PFSK-1 (cell line): ENCODE data around the gene SRRD.

Experiments used
- FOXP2 ChIP-seq: optimal IDR thresholded peaks from 2 replicates; pipeline ENCODE3; 2011; ENCODE audit warnings: borderline replicate concordance, control low read depth, inconsistent platforms; ENCODE audit not compliant: insufficient read depth; ENCODE audit errors: extremely low read length, extremely low read depth
- POLR2AphosphoS5 ChIP-seq: IDR thresholded peaks from 2 replicates; pipeline ENCODE4 v1.6.1; 2012; ENCODE audit warnings: low read depth, mild to moderate bottlenecking, control low read depth, low read length, moderate library complexity
- SIN3A ChIP-seq: IDR thresholded peaks from 2 replicates; pipeline ENCODE4 v1.6.1; 2012; ENCODE audit warnings: mild to moderate bottlenecking, low read length, moderate library complexity, borderline replicate concordance; ENCODE audit not compliant: insufficient read depth
- TAF1 ChIP-seq: IDR thresholded peaks from 2 replicates; pipeline ENCODE4 v1.6.1; 2012; ENCODE audit warnings: low read length, control low read depth, borderline replicate concordance; ENCODE audit not compliant: insufficient read depth
- TF ChIP-seq, protein P1 (sequence below), 2 experiments: IDR thresholded peaks; 2 replicates each; pipeline versions ENCODE4 v1.6.1 to v1.8.0; 2011 to 2012; ENCODE audit warnings: low read depth in 2 of 2, low read length in 2 of 2, control low read depth in 1 of 2, inconsistent platforms in 1 of 2, mild to moderate bottlenecking in 1 of 2, moderate library complexity in 1 of 2; ENCODE audit not compliant: insufficient read depth in 1 of 2

The SRRD gene

DNA sequence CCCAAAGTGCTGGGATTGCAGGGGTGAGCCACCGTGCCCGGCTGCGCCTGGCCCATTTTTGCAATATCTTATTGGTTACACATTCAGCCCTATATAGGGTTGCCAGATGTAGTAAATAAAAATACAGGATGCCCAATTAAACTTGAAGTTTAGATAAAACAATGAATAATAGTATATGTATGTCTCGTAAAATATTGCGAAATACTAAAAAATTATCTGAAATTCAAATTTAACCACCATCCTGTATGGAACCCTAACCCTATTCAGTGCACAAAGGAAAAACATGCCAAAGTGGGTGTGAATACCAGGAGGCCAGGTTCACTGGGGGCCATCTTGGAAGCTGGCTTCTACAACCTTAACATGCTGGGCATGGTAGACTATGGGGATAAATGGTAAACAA, 33.8 kb downstream of the SRRD start:
- TF ChIP-seq TAF1, result no peak
- TF ChIP-seq SIN3A, result no peak
- TF ChIP-seq, protein P1, sequence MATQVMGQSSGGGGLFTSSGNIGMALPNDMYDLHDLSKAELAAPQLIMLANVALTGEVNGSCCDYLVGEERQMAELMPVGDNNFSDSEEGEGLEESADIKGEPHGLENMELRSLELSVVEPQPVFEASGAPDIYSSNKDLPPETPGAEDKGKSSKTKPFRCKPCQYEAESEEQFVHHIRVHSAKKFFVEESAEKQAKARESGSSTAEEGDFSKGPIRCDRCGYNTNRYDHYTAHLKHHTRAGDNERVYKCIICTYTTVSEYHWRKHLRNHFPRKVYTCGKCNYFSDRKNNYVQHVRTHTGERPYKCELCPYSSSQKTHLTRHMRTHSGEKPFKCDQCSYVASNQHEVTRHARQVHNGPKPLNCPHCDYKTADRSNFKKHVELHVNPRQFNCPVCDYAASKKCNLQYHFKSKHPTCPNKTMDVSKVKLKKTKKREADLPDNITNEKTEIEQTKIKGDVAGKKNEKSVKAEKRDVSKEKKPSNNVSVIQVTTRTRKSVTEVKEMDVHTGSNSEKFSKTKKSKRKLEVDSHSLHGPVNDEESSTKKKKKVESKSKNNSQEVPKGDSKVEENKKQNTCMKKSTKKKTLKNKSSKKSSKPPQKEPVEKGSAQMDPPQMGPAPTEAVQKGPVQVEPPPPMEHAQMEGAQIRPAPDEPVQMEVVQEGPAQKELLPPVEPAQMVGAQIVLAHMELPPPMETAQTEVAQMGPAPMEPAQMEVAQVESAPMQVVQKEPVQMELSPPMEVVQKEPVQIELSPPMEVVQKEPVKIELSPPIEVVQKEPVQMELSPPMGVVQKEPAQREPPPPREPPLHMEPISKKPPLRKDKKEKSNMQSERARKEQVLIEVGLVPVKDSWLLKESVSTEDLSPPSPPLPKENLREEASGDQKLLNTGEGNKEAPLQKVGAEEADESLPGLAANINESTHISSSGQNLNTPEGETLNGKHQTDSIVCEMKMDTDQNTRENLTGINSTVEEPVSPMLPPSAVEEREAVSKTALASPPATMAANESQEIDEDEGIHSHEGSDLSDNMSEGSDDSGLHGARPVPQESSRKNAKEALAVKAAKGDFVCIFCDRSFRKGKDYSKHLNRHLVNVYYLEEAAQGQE (IDR thresholded peaks at IDR 0.05; ENCODE audit: insufficient read depth in 1 of 2, low read depth in 2 of 2, low read length in 2 of 2), result no peak
- TF ChIP-seq POLR2AphosphoS5, result no peak
- TF ChIP-seq FOXP2, result no peak

DNA sequence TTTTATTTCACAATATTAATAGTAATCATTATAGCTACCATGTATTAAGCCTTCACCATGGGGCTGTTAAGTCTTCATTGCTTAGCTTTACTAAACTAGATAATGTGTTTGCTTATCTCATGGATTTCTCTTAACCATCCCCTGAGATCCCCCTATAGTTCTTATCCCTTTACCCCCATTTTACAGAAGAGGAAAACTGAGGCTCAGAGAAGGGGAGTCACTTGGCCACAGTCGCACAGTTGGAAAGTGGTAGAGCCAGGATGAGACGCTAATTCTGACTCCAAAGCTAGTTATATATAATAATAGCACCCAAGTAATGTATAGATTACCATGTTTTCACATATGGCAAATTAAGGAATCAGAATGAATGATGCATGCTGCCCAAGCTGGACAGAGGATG, 38.3 kb downstream of the SRRD start:
- no peak for TF ChIP-seq SIN3A
- TF ChIP-seq POLR2AphosphoS5, result no peak
- TF ChIP-seq TAF1, result no peak
- TF ChIP-seq, protein P1 (IDR thresholded peaks at IDR 0.05; ENCODE audit: insufficient read depth in 1 of 2, low read depth in 2 of 2, low read length in 2 of 2), result no peak
- no peak for TF ChIP-seq FOXP2

DNA sequence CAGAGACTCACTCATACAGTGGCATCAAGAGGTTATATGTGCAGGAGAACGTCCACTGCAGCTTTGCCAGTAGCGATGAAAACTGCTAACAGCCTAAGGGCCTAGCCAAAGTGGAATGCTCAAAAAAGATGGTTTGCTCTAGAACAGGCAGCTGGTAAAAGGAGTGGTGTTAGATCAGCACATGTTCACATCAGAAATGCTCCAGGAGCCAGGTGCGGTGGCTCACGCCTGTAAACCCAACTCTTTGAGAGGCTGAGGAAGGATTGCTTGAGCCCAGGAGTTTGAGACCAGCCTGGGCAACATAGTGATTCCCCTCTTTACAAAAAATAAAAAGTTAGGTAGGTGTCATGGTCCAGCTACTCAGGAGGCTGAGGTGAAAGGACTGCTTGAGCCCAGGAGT, 38.9 kb downstream of the SRRD start:
- TF ChIP-seq SIN3A, result no peak
- TF ChIP-seq TAF1, result no peak
- TF ChIP-seq FOXP2, result no peak
- TF ChIP-seq, protein P1 (IDR thresholded peaks at IDR 0.05; ENCODE audit: insufficient read depth in 1 of 2, low read depth in 2 of 2, low read length in 2 of 2), result no peak
- TF ChIP-seq POLR2AphosphoS5, result no peak

DNA sequence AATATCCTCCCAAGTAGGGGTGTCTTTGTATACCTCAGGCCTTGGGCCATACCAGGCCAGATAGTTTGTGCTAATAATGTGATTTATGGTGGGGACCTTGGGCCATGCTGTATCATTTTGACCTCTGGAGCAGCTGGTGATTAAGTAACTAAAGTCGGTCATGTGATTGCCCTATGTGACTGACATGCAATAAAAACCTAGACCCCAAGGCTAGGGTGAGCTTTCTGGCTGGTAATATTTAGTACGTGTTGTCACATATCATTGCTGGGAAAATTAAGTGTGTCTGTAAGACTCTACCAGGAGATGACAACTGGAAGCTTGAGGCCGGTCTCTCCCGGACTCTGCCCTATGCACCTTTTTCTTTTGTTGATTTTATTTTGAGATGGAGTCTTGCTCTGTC, 41.2 kb downstream of the SRRD start:
- TF ChIP-seq SIN3A (no peak), POLR2AphosphoS5 (no peak), TAF1 (no peak)
- TF ChIP-seq, protein P1 (IDR thresholded peaks at IDR 0.05; ENCODE audit: insufficient read depth in 1 of 2, low read depth in 2 of 2, low read length in 2 of 2), result no peak

DNA sequence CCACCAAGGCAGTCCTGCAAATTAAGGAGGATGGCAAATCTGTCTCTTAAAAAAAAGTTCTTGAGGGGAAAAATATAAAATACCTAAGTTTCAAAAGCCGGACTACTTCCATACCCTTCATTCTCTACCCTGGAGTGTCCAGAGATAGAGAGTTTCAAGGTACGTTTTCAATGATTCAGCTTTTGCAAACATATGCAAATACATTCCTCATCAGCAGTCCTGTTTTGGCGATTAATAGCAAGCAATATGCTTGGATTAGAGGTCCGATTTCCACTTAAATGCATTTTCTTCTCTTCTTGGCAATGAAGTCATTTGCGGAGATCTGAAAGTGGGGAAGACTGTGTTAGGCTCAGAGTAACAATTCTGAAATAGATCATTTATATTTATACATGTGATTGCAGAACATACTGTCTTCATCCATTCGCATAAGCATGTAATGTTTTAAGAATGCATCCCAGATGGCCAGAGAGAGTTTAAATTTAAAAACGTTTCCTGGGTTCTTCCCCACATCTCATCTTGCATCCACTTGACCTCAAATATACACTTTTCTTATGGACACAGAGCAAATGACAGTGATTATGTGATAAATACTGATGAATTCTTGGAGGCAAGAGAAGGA, 42.4 kb downstream of the SRRD start:
- TF ChIP-seq TAF1 (no peak), SIN3A (no peak), POLR2AphosphoS5 (no peak), FOXP2 (no peak)
- TF ChIP-seq, protein P1 (IDR thresholded peaks at IDR 0.05; ENCODE audit: insufficient read depth in 1 of 2, low read depth in 2 of 2, low read length in 2 of 2), result no peak
